Measurements from ENCODE around the gene FAM229A.

Gene FAM229A

DNA sequence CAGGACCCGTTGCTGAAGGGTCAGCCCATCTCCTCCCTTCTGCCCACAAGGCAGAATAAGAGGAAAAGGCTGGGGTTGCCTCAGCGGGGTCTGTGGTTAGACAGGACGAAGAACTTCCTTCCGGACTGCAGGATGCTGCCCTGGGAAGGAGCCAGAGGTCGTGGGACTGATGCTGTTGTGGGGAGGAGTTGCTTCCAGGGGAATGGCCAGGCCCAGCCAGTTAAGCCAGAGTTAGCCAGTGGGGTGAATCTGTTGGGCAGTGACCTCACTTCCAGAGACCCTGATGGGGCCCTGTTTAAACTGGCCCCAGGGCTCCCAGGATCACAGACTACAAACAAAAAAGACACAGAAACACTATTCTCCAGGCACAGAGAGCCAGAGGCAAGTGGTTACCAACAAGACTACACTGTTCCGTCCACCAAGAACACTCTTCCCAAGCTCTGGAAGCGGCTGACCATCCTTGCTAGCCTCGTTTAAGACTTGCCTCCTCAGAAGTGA, 13.0 kb downstream of the FAM229A start:
- Histone ChIP-seq H3K27me3 (ENCODE audit: control insufficient read depth in 1 of 2, insufficient read depth in 1 of 2, low read length in 2 of 2) (peaks cover 0 to 11% of the 10 kb centered on the region in 2 experiments), H3K4me2 (ENCODE audit: low read length, poor library complexity, severe bottlenecking) (no peak overlapping the region)
- WGBS, result 23% methylated on average over 8 of the region's 8 CpGs

DNA sequence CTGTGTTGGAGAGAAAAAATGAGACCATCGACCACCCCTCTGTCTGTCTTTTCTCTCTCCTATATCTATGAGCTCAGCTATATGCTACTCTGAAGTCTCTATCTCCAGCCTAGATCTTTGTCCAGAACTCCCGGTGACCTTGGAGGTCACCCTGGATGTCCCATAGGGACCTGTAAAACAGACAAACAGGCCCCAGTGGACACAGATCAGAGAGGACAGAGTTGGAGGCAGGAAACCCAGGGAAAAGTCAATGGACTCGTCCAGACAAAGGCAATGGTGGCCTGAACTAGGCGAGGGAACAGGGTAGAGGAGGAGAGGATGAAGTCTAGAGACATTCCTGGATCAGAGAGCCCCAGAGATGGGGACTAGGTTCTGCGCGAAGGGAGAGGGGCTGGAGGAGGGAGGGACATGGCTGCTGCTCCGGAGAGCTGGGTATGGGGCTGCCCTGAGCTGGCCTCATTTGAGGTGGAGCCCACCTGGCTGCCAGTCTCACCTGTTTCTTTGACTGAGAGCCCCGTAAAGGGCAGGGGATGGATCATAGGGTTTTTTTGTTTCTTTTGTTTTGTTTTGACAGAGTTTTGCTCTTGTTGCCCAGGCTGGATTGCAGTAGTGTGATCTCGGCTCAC, 15.6 kb downstream of the FAM229A start:
- peaks cover 23% of the 10 kb centered on the region for H3K4me1 ChIP-seq (ENCODE audit: control insufficient read depth, insufficient read depth, low read depth, low read length)

More for the DNA sequence above, 13.0 kb downstream of the FAM229A start:
- Histone ChIP-seq H3K27ac (ENCODE audit: low read length, poor library complexity, severe bottlenecking) (peak overlapping the region; percentile 53), H3K9me3 (ENCODE audit: control insufficient read depth, low read length) (no peaks in the 10 kb centered on the region), H4K8ac (ENCODE audit: low read length) (peak overlapping the region; percentile 83), H3K14ac (ENCODE audit: low read length in 2 of 2) (peak overlapping the region in 1 of 2 experiments; percentile 13), H4K91ac (ENCODE audit: low read length) (peak overlapping the region; percentile 85), H3K4me3 (ENCODE audit: insufficient read depth in 1 of 2, low read depth in 1 of 2, low read length in 2 of 2) (no peak overlapping the region), H2BK12ac (ENCODE audit: low read length in 2 of 2) (peak overlapping the region; percentile 65 to 76), H3K18ac (ENCODE audit: low read depth in 1 of 2, low read length in 2 of 2) (peak overlapping the region; percentile 83 to 91), H3K4ac (ENCODE audit: low read depth in 1 of 2, low read length in 2 of 2) (peak overlapping the region; percentile 85 to 94), H2BK15ac (ENCODE audit: low read depth, poor library complexity, severe bottlenecking) (peak overlapping the region; percentile 54), H2BK5ac (ENCODE audit: low read depth, low read length, poor library complexity, severe bottlenecking) (no peak overlapping the region), H3K36me3 (ENCODE audit: control insufficient read depth in 1 of 2, insufficient read depth in 2 of 2, low read depth in 1 of 2, low read length in 2 of 2) (no peaks in the 10 kb centered on the region), H2BK120ac (ENCODE audit: low read depth, low read length) (peak overlapping the region; percentile 2), H3K4me1 (ENCODE audit: control insufficient read depth, insufficient read depth, low read depth, low read length) (peaks cover 38% of the 10 kb centered on the region), H2AK5ac (ENCODE audit: low read length, severe bottlenecking) (peak overlapping the region; percentile 8), H3K79me1 (replicated peaks; ENCODE audit: low read length, poor library complexity, severe bottlenecking) (peaks cover 11% of the 10 kb centered on the region), H3K23ac (ENCODE audit: low read length in 2 of 2) (no peak overlapping the region), H2AFZ (ENCODE audit: low read depth, low read length) (no peak overlapping the region), H3K9ac (ENCODE audit: low read length) (no peak overlapping the region)
- DNase-seq, result peak; percentile 99

DNA sequence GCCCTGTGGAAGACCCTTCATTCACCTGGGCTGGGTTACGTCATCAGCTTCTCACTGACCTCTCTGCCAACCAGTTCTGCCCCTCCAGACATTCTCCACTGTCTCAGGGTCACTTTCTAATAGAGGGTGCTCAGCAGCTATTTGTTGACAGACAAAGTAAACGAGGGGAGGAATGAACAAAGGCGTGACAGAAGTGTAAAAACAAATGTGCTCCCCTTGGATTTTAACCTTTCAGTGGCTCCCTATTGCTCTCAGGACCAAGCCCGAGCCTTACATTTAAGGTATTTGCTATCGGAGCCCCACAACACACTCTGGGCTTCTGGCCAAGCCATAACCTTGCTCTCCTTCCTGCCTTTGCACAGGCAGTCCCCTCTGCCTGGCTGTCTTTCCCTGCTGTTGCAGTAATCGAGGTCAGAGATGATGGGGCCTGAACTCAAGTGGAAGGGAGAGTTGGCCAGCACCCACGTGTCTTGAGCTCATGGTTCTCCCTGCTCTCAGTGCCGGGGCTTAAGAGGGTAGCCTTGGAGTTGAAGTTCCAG, 16.9 kb downstream of the FAM229A start:
- Histone ChIP-seq H3K4ac (ENCODE audit: low read depth in 1 of 2, low read length in 2 of 2) (no peak overlapping the region), H3K4me1 (ENCODE audit: control insufficient read depth, insufficient read depth, low read depth, low read length) (peaks cover 23% of the 10 kb centered on the region), H2AFZ (ENCODE audit: low read depth, low read length) (no peak overlapping the region), H3K9me3 (ENCODE audit: control insufficient read depth, low read length) (no peaks in the 10 kb centered on the region), H3K18ac (ENCODE audit: low read depth in 1 of 2, low read length in 2 of 2) (peak overlapping the region in 1 of 2 experiments; percentile 37), H3K9ac (ENCODE audit: low read length) (no peak overlapping the region), H2BK5ac (ENCODE audit: low read depth, low read length, poor library complexity, severe bottlenecking) (no peak overlapping the region), H4K91ac (ENCODE audit: low read length) (peak overlapping the region; percentile 78), H3K27me3 (ENCODE audit: control insufficient read depth in 1 of 2, insufficient read depth in 1 of 2, low read length in 2 of 2) (peaks cover 0 to 11% of the 10 kb centered on the region in 2 experiments), H3K4me2 (ENCODE audit: low read length, poor library complexity, severe bottlenecking) (no peak overlapping the region), H2AK5ac (ENCODE audit: low read length, severe bottlenecking) (no peak overlapping the region), H3K27ac (ENCODE audit: low read length, poor library complexity, severe bottlenecking) (no peak overlapping the region), H2BK12ac (ENCODE audit: low read length in 2 of 2) (peak overlapping the region; percentile 21 to 90), H3K14ac (ENCODE audit: low read length in 2 of 2) (no peak overlapping the region), H3K79me1 (replicated peaks; ENCODE audit: low read length, poor library complexity, severe bottlenecking) (no peaks in the 10 kb centered on the region), H4K8ac (ENCODE audit: low read length) (no peak overlapping the region), H2BK120ac (ENCODE audit: low read depth, low read length) (no peak overlapping the region), H3K4me3 (ENCODE audit: insufficient read depth in 1 of 2, low read depth in 1 of 2, low read length in 2 of 2) (no peak overlapping the region), H3K23ac (ENCODE audit: low read length in 2 of 2) (no peak overlapping the region), H3K36me3 (ENCODE audit: control insufficient read depth in 1 of 2, insufficient read depth in 2 of 2, low read depth in 1 of 2, low read length in 2 of 2) (no peaks in the 10 kb centered on the region), H2BK15ac (ENCODE audit: low read depth, poor library complexity, severe bottlenecking) (no peak overlapping the region)
- 59% methylated on average over 8 of the region's 8 CpGs for WGBS
- DNase-seq, result peak; percentile 69

More for the DNA sequence above, 15.6 kb downstream of the FAM229A start:
- Histone ChIP-seq H3K9ac (ENCODE audit: low read length) (no peak overlapping the region), H2AFZ (ENCODE audit: low read depth, low read length) (no peak overlapping the region), H4K8ac (ENCODE audit: low read length) (no peak overlapping the region), H2BK12ac (ENCODE audit: low read length in 2 of 2) (peak overlapping the region in 1 of 2 experiments; percentile 59), H2BK120ac (ENCODE audit: low read depth, low read length) (no peak overlapping the region), H3K4me2 (ENCODE audit: low read length, poor library complexity, severe bottlenecking) (no peak overlapping the region), H4K91ac (ENCODE audit: low read length) (peak overlapping the region; percentile 57), H3K23ac (ENCODE audit: low read length in 2 of 2) (no peak overlapping the region), H2BK15ac (ENCODE audit: low read depth, poor library complexity, severe bottlenecking) (peak overlapping the region; percentile 73), H2AK5ac (ENCODE audit: low read length, severe bottlenecking) (peak overlapping the region; percentile 43), H3K79me1 (replicated peaks; ENCODE audit: low read length, poor library complexity, severe bottlenecking) (peaks cover under 1% of the 10 kb centered on the region), H3K27ac (ENCODE audit: low read length, poor library complexity, severe bottlenecking) (no peak overlapping the region), H3K9me3 (ENCODE audit: control insufficient read depth, low read length) (no peaks in the 10 kb centered on the region), H3K36me3 (ENCODE audit: control insufficient read depth in 1 of 2, insufficient read depth in 2 of 2, low read depth in 1 of 2, low read length in 2 of 2) (no peaks in the 10 kb centered on the region), H3K4ac (ENCODE audit: low read depth in 1 of 2, low read length in 2 of 2) (peak overlapping the region in 1 of 2 experiments; percentile 40), H3K18ac (ENCODE audit: low read depth in 1 of 2, low read length in 2 of 2) (peak overlapping the region; percentile 37 to 50), H2BK5ac (ENCODE audit: low read depth, low read length, poor library complexity, severe bottlenecking) (no peak overlapping the region), H3K14ac (ENCODE audit: low read length in 2 of 2) (no peak overlapping the region), H3K4me3 (ENCODE audit: insufficient read depth in 1 of 2, low read depth in 1 of 2, low read length in 2 of 2) (no peak overlapping the region), H3K27me3 (ENCODE audit: control insufficient read depth in 1 of 2, insufficient read depth in 1 of 2, low read length in 2 of 2) (peaks cover 0 to 11% of the 10 kb centered on the region in 2 experiments)
- no peak for DNase-seq
- 74% methylated on average over 8 of the region's 9 CpGs for WGBS

DNA sequence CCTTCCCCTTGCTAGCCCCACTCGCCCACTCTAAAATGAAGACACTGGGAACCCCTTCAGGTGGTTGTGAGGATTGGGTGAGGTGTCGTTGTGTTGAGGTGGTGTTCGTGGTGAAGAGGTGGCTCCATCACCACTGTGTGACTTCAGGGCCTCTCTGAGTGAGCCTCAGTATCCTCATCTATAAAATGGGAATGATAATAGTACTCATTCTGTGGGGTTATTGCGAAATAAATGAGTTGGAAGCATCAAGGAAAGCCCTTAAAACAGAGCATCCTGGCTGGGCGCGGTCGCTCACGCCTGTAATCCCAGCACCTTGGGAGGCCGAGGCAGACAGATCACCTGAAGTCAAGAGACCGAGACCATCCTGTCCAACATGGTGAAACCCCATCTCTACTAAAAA, 19.6 kb downstream of the FAM229A start:
- no peak for DNase-seq
- Histone ChIP-seq H4K8ac (ENCODE audit: low read length) (no peak overlapping the region), H3K9me3 (ENCODE audit: control insufficient read depth, low read length) (no peaks in the 10 kb centered on the region), H2BK15ac (ENCODE audit: low read depth, poor library complexity, severe bottlenecking) (no peak overlapping the region), H3K23ac (ENCODE audit: low read length in 2 of 2) (no peak overlapping the region), H3K4me1 (ENCODE audit: control insufficient read depth, insufficient read depth, low read depth, low read length) (peaks cover 30% of the 10 kb centered on the region), H3K36me3 (ENCODE audit: control insufficient read depth in 1 of 2, insufficient read depth in 2 of 2, low read depth in 1 of 2, low read length in 2 of 2) (no peaks in the 10 kb centered on the region), H3K9ac (ENCODE audit: low read length) (no peak overlapping the region), H2BK120ac (ENCODE audit: low read depth, low read length) (no peak overlapping the region), H2BK5ac (ENCODE audit: low read depth, low read length, poor library complexity, severe bottlenecking) (no peak overlapping the region), H3K14ac (ENCODE audit: low read length in 2 of 2) (no peak overlapping the region), H2AFZ (ENCODE audit: low read depth, low read length) (no peak overlapping the region), H4K91ac (ENCODE audit: low read length) (no peak overlapping the region), H3K79me1 (replicated peaks; ENCODE audit: low read length, poor library complexity, severe bottlenecking) (no peaks in the 10 kb centered on the region), H3K4ac (ENCODE audit: low read depth in 1 of 2, low read length in 2 of 2) (no peak overlapping the region), H2BK12ac (ENCODE audit: low read length in 2 of 2) (no peak overlapping the region), H3K4me3 (ENCODE audit: insufficient read depth in 1 of 2, low read depth in 1 of 2, low read length in 2 of 2) (no peak overlapping the region), H2AK5ac (ENCODE audit: low read length, severe bottlenecking) (no peak overlapping the region), H3K27ac (ENCODE audit: low read length, poor library complexity, severe bottlenecking) (no peak overlapping the region), H3K27me3 (ENCODE audit: control insufficient read depth in 1 of 2, insufficient read depth in 1 of 2, low read length in 2 of 2) (peaks cover 0 to 11% of the 10 kb centered on the region in 2 experiments), H3K4me2 (ENCODE audit: low read length, poor library complexity, severe bottlenecking) (no peak overlapping the region), H3K18ac (ENCODE audit: low read depth in 1 of 2, low read length in 2 of 2) (no peak overlapping the region)
- WGBS, result 94% methylated on average over 9 of the region's 10 CpGs
